GM12892 (cell line): Measurements from ENCODE around the gene DVL3.

Experiments used
- POLR2A ChIP-seq: IDR thresholded peaks from 2 replicates; pipeline ENCODE4 v1.6.1; 2011; ENCODE audit warnings: low read depth, low read length, control low read depth
- POLR2AphosphoS5 ChIP-seq: IDR thresholded peaks from 2 replicates; pipeline ENCODE4 v1.6.1; 2011; ENCODE audit warnings: low read depth, low read length, control low read depth
- TAF1 ChIP-seq: IDR thresholded peaks from 2 replicates; pipeline ENCODE4 v1.6.1; 2011; ENCODE audit warnings: low read depth, mild to moderate bottlenecking, control low read depth, low read length, borderline replicate concordance

- TF ChIP-seq POLR2AphosphoS5 = no peak
- no peak for TF ChIP-seq POLR2A
- TF ChIP-seq TAF1 = no peak
Observed at GRCh38 chr3:184175506-184175905, 20.3 kb downstream of the DVL3 start.
